WTC11 (cell line): ENCODE measurements around the gene MRPL44. TPM values are rescaled to one million over a fixed set of nuclear protein-coding genes. Genes with fewer than 3 reads are reported as not detected.
A peak's percentile ranks its signal among the peaks of the same experiment; 100 is the strongest.

Source experiments
- ATAC-seq: fragments of 200-7000 bp; cut with Tn5 transposase; 2 replicates; pipeline ENCODE4 v1.10.0; 2021; ENCODE audit warnings: mild to moderate bottlenecking, moderate library complexity
- CTCF ChIA-PET: fragments of 300-600 bp; sonication (Branson Sonifier 250); formaldehyde crosslinking; loops from one replicate; lab custom pipeline; 2021; ENCODE audit warnings: antibody characterized with exemption; lab: Charles Lee
- POLR2A ChIA-PET: fragments of 350-600 bp; sonication (Branson Sonifier 250); formaldehyde crosslinking; loops from one replicate; lab custom pipeline; 2021; ENCODE audit warnings: antibody characterized with exemption; lab: Charles Lee
- DNase-seq: peaks from one replicate; pipeline ENCODE4 v3.0.0; 2021; ENCODE audit warnings: low spot score
- H3K27ac Mint-ChIP-seq: 2 replicates; pipeline ENCODE4 v1.8.0; 2021; ENCODE audit warnings: mixed read lengths
- H3K27me3 Mint-ChIP-seq: 2 replicates; pipeline ENCODE4 v1.8.0; 2021; ENCODE audit warnings: low read depth, mild to moderate bottlenecking, moderate library complexity, mixed read lengths
- H3K36me3 Mint-ChIP-seq: 2 replicates; pipeline ENCODE4 v1.8.0; 2021; ENCODE audit warnings: mixed read lengths
- H3K4me1 Mint-ChIP-seq: 2 replicates; pipeline ENCODE4 v1.8.0; 2022; ENCODE audit warnings: mixed read lengths
- H3K4me3 Mint-ChIP-seq: 2 replicates; pipeline ENCODE4 v1.8.0; 2021; ENCODE audit warnings: mild to moderate bottlenecking, moderate library complexity, mixed read lengths
- H3K9me3 Mint-ChIP-seq: 2 replicates; pipeline ENCODE4 v1.8.0; 2021; ENCODE audit warnings: mixed read lengths
- CREB1 ChIP-seq: sonication (generic); formaldehyde crosslinking; IDR thresholded peaks from 2 replicates; pipeline ENCODE4 v1.8.0; 2023; ENCODE audit warnings: mild to moderate bottlenecking, missing genetic modification reagents
- GABPB1 ChIP-seq: sonication (generic); formaldehyde crosslinking; IDR thresholded peaks from 2 replicates; pipeline ENCODE4 v1.8.1; 2023; ENCODE audit warnings: mild to moderate bottlenecking, missing genetic modification reagents
- MYBL2 ChIP-seq: sonication (generic); formaldehyde crosslinking; IDR thresholded peaks from 2 replicates; pipeline ENCODE4 v1.8.1; 2023; ENCODE audit warnings: mild to moderate bottlenecking, moderate library complexity, missing genetic modification reagents
- NFE2L1 ChIP-seq: sonication (generic); formaldehyde crosslinking; IDR thresholded peaks from 2 replicates; pipeline ENCODE4 v1.8.1; 2023; ENCODE audit warnings: missing genetic modification reagents
- TCF7 ChIP-seq: sonication (generic); formaldehyde crosslinking; IDR thresholded peaks from 2 replicates; pipeline ENCODE4 v1.8.0; 2022; ENCODE audit warnings: mild to moderate bottlenecking, low read depth, missing genetic modification reagents, moderate library complexity
- TP53 ChIP-seq: sonication (generic); formaldehyde crosslinking; IDR thresholded peaks from 2 replicates; pipeline ENCODE4 v1.8.1; 2023; ENCODE audit warnings: mild to moderate bottlenecking, missing genetic modification reagents
- total RNA-seq: library from RNA; stranded (reverse); gene quantifications from 3 replicates; pipeline ENCODE4 v1.2.3, GENCODE V29; 2021
- TF ChIP-seq, protein P1 (sequence below): fragments of 250-450 bp; sonication (Bioruptor Pico); IDR thresholded peaks from 2 replicates; pipeline ENCODE4 v1.9.0; 2021; ENCODE audit warnings: moderate library complexity, mild to moderate bottlenecking, inconsistent platforms, borderline replicate concordance
- TF ChIP-seq, protein P2 (sequence below): fragments of 250-450 bp; sonication (Bioruptor Pico); conservative IDR thresholded peaks from 2 replicates; pipeline ENCODE4 v1.9.0; 2021; ENCODE audit warnings: mild to moderate bottlenecking
- TF ChIP-seq, protein P3 (sequence below): sonication (generic); formaldehyde crosslinking; IDR thresholded peaks from 2 replicates; pipeline ENCODE4 v1.8.0; 2022; ENCODE audit warnings: mild to moderate bottlenecking, missing genetic modification reagents
- TF ChIP-seq, protein P4 (sequence below): sonication (generic); formaldehyde crosslinking; IDR thresholded peaks from 2 replicates; pipeline ENCODE4 v1.8.1; 2023; ENCODE audit warnings: mild to moderate bottlenecking, missing genetic modification reagents, moderate library complexity
- TF ChIP-seq, protein P5 (sequence below): sonication (generic); formaldehyde crosslinking; IDR thresholded peaks from 2 replicates; pipeline ENCODE4 v1.8.0; 2023; ENCODE audit warnings: missing genetic modification reagents, mild to moderate bottlenecking, borderline replicate concordance
- TF ChIP-seq, protein P6 (sequence below): sonication (generic); formaldehyde crosslinking; IDR thresholded peaks from 2 replicates; pipeline ENCODE4 v1.8.0; 2022; ENCODE audit warnings: mild to moderate bottlenecking, missing genetic modification reagents
- TF ChIP-seq, protein P7 (sequence below): fragments of 200-600 bp; IDR thresholded peaks from 2 replicates; pipeline ENCODE4 v1.8.0; 2022; ENCODE audit warnings: antibody characterized with exemption
- TF ChIP-seq, protein P8 (sequence below): sonication (generic); formaldehyde crosslinking; IDR thresholded peaks from 2 replicates; pipeline ENCODE4 v1.8.0; 2022; ENCODE audit warnings: mild to moderate bottlenecking, missing genetic modification reagents
- TF ChIP-seq, protein P9 (sequence below): sonication (generic); formaldehyde crosslinking; IDR thresholded peaks from 2 replicates; pipeline ENCODE4 v1.8.1; 2023; ENCODE audit warnings: mild to moderate bottlenecking, missing genetic modification reagents, borderline replicate concordance

The MRPL44 gene
- total RNA-seq, 1 experiment from 2014 or later, result 55.3 TPM

DNA sequence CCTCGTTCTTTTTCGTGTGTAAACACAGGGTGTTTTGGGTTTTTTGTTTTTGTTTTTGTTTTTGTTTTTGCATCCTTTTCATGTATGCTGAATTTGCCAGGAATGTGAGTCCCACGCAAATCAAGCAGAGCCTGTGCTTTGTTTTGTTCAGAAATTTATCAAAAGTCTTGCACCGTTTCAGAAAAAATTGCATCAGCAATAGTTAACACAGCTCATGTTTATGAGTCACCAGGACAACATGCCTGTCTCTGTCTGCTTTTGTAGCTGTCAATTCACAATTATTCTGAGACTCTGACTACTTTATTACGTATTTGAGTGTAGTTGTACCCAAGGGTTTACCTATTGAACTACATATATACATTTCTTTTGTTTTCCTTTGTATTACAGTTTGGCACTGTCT lies 38.3 kb downstream of the MRPL44 start:
- ChIA-PET CTCF (interaction anchor here (4.5 kb wide), 1 partner anchor 288 kb away, joined by 72 read pairs; no protein-coding TSS in a partner anchor), POLR2A (no interaction called here)
- no peaks in the 10 kb centered on the region for H3K27me3 Mint-ChIP-seq
- no peaks in the 10 kb centered on the region for H3K9me3 Mint-ChIP-seq
- no peak overlapping the region for H3K4me3 Mint-ChIP-seq
- no peak for TF ChIP-seq TP53 (CRISPR knock-in tag)
- TF ChIP-seq GABPB1 (CRISPR knock-in tag), result peak; percentile 99
- TF ChIP-seq TCF7, result no peak
- TF ChIP-seq, protein P1, sequence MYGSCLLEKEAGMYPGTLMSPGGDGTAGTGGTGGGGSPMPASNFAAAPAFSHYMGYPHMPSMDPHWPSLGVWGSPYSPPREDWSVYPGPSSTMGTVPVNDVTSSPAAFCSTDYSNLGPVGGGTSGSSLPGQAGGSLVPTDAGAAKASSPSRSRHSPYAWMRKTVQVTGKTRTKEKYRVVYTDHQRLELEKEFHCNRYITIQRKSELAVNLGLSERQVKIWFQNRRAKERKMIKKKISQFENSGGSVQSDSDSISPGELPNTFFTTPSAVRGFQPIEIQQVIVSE (CRISPR knock-in tag), result no peak
- H3K36me3 Mint-ChIP-seq, result peaks cover 17% of the 10 kb centered on the region
- H3K4me1 Mint-ChIP-seq, result no peaks in the 10 kb centered on the region
- DNase-seq (no peak), ATAC-seq (no peak)
- no peak overlapping the region for H3K27ac Mint-ChIP-seq

DNA sequence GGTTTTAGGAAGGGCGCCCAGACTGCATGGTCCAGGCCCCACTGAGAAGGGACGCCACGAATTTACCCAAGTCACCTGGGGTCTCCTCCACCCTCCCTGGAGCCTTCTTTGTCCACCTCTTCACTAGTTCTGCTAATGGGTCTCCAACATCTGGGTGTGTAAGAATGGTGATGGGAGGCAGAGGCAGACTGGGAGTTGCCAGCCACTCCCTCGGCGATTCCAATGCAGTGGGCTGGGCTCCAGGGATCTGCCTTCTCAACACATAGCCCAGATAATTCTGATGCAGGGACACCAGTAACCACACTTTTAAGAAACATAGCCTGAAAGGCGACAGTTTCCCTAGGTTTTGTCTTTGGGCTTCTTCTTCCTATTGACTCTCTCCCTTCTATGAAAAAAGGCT lies 39.1 kb downstream of the MRPL44 start:
- Mint-ChIP-seq H3K4me3 (no peak overlapping the region), H3K36me3 (peaks cover 26% of the 10 kb centered on the region), H3K4me1 (no peaks in the 10 kb centered on the region), H3K27me3 (no peaks in the 10 kb centered on the region), H3K9me3 (no peaks in the 10 kb centered on the region), H3K27ac (no peak overlapping the region)
- POLR2A ChIA-PET, result no interaction called here
- DNase-seq (no peak), ATAC-seq (no peak)
- CTCF ChIA-PET, result no interaction called here
- TF ChIP-seq, protein P2, sequence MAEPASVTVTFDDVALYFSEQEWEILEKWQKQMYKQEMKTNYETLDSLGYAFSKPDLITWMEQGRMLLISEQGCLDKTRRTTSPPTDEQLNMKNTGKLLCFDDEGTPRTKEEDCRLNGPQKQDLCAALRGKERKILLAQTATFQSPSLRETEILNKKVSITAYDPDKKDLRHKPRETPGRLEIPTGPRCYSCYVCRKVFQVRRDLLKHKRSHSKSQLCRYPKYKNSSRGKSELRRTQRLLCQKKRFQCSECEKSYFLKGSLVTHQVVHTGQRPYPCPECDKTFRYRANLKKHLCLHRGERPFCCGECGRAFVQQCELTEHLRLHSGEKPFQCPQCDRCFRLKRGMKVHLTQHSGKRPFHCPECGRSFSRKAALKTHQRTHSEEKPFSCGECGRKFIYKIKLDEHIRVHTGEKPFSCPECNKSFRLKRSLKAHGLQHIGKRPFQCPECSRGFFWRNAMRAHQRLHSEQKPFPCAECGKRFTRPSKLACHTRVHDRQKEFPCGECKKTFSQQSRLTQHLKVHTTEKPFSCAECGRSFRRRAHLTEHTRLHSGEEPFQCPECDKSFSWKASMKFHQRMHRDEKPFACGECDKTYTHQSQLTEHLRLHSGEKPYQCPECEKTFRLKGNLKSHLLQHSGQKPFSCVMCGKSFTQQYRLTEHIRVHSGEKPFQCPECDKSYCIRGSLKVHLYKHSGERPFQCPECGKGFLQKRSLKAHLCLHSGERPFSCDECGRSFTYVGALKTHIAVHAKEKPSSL (CRISPR knock-in tag), result no peak
- no peak for TF ChIP-seq CREB1 (CRISPR knock-in tag)
- TF ChIP-seq, protein P3, sequence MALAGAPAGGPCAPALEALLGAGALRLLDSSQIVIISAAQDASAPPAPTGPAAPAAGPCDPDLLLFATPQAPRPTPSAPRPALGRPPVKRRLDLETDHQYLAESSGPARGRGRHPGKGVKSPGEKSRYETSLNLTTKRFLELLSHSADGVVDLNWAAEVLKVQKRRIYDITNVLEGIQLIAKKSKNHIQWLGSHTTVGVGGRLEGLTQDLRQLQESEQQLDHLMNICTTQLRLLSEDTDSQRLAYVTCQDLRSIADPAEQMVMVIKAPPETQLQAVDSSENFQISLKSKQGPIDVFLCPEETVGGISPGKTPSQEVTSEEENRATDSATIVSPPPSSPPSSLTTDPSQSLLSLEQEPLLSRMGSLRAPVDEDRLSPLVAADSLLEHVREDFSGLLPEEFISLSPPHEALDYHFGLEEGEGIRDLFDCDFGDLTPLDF (CRISPR knock-in tag), result no peak
- TF ChIP-seq NFE2L1 (CRISPR knock-in tag), result no peak
- no peak for TF ChIP-seq MYBL2 (CRISPR knock-in tag)
- TF ChIP-seq, protein P4, sequence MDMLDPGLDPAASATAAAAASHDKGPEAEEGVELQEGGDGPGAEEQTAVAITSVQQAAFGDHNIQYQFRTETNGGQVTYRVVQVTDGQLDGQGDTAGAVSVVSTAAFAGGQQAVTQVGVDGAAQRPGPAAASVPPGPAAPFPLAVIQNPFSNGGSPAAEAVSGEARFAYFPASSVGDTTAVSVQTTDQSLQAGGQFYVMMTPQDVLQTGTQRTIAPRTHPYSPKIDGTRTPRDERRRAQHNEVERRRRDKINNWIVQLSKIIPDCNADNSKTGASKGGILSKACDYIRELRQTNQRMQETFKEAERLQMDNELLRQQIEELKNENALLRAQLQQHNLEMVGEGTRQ (CRISPR knock-in tag), result no peak
- TF ChIP-seq, protein P5, sequence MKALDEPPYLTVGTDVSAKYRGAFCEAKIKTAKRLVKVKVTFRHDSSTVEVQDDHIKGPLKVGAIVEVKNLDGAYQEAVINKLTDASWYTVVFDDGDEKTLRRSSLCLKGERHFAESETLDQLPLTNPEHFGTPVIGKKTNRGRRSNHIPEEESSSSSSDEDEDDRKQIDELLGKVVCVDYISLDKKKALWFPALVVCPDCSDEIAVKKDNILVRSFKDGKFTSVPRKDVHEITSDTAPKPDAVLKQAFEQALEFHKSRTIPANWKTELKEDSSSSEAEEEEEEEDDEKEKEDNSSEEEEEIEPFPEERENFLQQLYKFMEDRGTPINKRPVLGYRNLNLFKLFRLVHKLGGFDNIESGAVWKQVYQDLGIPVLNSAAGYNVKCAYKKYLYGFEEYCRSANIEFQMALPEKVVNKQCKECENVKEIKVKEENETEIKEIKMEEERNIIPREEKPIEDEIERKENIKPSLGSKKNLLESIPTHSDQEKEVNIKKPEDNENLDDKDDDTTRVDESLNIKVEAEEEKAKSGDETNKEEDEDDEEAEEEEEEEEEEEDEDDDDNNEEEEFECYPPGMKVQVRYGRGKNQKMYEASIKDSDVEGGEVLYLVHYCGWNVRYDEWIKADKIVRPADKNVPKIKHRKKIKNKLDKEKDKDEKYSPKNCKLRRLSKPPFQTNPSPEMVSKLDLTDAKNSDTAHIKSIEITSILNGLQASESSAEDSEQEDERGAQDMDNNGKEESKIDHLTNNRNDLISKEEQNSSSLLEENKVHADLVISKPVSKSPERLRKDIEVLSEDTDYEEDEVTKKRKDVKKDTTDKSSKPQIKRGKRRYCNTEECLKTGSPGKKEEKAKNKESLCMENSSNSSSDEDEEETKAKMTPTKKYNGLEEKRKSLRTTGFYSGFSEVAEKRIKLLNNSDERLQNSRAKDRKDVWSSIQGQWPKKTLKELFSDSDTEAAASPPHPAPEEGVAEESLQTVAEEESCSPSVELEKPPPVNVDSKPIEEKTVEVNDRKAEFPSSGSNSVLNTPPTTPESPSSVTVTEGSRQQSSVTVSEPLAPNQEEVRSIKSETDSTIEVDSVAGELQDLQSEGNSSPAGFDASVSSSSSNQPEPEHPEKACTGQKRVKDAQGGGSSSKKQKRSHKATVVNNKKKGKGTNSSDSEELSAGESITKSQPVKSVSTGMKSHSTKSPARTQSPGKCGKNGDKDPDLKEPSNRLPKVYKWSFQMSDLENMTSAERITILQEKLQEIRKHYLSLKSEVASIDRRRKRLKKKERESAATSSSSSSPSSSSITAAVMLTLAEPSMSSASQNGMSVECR (CRISPR knock-in tag), result no peak
- TF ChIP-seq, protein P6, sequence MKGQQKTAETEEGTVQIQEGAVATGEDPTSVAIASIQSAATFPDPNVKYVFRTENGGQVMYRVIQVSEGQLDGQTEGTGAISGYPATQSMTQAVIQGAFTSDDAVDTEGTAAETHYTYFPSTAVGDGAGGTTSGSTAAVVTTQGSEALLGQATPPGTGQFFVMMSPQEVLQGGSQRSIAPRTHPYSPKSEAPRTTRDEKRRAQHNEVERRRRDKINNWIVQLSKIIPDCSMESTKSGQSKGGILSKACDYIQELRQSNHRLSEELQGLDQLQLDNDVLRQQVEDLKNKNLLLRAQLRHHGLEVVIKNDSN (CRISPR knock-in tag), result no peak
- TF ChIP-seq, protein P7, sequence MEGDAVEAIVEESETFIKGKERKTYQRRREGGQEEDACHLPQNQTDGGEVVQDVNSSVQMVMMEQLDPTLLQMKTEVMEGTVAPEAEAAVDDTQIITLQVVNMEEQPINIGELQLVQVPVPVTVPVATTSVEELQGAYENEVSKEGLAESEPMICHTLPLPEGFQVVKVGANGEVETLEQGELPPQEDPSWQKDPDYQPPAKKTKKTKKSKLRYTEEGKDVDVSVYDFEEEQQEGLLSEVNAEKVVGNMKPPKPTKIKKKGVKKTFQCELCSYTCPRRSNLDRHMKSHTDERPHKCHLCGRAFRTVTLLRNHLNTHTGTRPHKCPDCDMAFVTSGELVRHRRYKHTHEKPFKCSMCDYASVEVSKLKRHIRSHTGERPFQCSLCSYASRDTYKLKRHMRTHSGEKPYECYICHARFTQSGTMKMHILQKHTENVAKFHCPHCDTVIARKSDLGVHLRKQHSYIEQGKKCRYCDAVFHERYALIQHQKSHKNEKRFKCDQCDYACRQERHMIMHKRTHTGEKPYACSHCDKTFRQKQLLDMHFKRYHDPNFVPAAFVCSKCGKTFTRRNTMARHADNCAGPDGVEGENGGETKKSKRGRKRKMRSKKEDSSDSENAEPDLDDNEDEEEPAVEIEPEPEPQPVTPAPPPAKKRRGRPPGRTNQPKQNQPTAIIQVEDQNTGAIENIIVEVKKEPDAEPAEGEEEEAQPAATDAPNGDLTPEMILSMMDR, result no peak
- TF ChIP-seq, protein P8, sequence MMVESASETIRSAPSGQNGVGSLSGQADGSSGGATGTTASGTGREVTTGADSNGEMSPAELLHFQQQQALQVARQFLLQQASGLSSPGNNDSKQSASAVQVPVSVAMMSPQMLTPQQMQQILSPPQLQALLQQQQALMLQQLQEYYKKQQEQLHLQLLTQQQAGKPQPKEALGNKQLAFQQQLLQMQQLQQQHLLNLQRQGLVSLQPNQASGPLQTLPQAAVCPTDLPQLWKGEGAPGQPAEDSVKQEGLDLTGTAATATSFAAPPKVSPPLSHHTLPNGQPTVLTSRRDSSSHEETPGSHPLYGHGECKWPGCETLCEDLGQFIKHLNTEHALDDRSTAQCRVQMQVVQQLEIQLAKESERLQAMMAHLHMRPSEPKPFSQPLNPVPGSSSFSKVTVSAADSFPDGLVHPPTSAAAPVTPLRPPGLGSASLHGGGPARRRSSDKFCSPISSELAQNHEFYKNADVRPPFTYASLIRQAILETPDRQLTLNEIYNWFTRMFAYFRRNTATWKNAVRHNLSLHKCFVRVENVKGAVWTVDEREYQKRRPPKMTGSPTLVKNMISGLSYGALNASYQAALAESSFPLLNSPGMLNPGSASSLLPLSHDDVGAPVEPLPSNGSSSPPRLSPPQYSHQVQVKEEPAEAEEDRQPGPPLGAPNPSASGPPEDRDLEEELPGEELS, result no peak
- TF ChIP-seq, protein P9, sequence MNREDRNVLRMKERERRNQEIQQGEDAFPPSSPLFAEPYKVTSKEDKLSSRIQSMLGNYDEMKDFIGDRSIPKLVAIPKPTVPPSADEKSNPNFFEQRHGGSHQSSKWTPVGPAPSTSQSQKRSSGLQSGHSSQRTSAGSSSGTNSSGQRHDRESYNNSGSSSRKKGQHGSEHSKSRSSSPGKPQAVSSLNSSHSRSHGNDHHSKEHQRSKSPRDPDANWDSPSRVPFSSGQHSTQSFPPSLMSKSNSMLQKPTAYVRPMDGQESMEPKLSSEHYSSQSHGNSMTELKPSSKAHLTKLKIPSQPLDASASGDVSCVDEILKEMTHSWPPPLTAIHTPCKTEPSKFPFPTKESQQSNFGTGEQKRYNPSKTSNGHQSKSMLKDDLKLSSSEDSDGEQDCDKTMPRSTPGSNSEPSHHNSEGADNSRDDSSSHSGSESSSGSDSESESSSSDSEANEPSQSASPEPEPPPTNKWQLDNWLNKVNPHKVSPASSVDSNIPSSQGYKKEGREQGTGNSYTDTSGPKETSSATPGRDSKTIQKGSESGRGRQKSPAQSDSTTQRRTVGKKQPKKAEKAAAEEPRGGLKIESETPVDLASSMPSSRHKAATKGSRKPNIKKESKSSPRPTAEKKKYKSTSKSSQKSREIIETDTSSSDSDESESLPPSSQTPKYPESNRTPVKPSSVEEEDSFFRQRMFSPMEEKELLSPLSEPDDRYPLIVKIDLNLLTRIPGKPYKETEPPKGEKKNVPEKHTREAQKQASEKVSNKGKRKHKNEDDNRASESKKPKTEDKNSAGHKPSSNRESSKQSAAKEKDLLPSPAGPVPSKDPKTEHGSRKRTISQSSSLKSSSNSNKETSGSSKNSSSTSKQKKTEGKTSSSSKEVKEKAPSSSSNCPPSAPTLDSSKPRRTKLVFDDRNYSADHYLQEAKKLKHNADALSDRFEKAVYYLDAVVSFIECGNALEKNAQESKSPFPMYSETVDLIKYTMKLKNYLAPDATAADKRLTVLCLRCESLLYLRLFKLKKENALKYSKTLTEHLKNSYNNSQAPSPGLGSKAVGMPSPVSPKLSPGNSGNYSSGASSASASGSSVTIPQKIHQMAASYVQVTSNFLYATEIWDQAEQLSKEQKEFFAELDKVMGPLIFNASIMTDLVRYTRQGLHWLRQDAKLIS (CRISPR knock-in tag), result no peak
- TF ChIP-seq, protein P1 (CRISPR knock-in tag), result no peak
